Measurements from ENCODE around the gene PITRM1.

Gene PITRM1

DNA sequence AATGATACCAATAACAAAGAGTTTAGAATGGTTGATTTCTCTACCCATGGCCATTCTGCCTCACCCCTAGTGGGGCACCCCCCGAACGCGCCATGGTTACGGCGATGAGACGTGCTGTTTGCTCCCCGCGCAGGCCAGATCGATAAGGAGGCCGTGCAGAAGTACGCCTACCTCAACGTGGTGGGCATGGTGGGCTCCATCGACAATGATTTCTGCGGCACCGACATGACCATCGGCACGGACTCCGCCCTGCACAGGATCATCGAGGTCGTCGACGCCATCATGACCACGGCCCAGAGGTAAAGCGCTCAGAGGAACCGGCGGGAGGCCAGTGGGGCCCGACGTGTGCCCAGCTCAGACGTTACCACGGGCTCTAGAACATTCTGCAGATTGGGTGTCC is 68.9 kb downstream of the PITRM1 start:
- Histone ChIP-seq H3K4me3 (ENCODE audit: low read depth, low read length) (no peak overlapping the region), H3K27ac (no peak overlapping the region), H3K36me3 (replicated peaks) (peaks cover 68% of the 10 kb centered on the region), H3K27me3 (replicated peaks) (no peaks in the 10 kb centered on the region)
- TF ChIP-seq, protein P1, sequence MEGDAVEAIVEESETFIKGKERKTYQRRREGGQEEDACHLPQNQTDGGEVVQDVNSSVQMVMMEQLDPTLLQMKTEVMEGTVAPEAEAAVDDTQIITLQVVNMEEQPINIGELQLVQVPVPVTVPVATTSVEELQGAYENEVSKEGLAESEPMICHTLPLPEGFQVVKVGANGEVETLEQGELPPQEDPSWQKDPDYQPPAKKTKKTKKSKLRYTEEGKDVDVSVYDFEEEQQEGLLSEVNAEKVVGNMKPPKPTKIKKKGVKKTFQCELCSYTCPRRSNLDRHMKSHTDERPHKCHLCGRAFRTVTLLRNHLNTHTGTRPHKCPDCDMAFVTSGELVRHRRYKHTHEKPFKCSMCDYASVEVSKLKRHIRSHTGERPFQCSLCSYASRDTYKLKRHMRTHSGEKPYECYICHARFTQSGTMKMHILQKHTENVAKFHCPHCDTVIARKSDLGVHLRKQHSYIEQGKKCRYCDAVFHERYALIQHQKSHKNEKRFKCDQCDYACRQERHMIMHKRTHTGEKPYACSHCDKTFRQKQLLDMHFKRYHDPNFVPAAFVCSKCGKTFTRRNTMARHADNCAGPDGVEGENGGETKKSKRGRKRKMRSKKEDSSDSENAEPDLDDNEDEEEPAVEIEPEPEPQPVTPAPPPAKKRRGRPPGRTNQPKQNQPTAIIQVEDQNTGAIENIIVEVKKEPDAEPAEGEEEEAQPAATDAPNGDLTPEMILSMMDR (IDR thresholded peaks at IDR 0.05; ENCODE audit: low read depth, low read length, missing control alignments) = no peak
- in situ Hi-C loops (cut with HindIII; ENCODE audit: low pct_ligation_motif_present, low sequenced_read_pairs) = no loop called here
- no peak for DNase-seq

DNA sequence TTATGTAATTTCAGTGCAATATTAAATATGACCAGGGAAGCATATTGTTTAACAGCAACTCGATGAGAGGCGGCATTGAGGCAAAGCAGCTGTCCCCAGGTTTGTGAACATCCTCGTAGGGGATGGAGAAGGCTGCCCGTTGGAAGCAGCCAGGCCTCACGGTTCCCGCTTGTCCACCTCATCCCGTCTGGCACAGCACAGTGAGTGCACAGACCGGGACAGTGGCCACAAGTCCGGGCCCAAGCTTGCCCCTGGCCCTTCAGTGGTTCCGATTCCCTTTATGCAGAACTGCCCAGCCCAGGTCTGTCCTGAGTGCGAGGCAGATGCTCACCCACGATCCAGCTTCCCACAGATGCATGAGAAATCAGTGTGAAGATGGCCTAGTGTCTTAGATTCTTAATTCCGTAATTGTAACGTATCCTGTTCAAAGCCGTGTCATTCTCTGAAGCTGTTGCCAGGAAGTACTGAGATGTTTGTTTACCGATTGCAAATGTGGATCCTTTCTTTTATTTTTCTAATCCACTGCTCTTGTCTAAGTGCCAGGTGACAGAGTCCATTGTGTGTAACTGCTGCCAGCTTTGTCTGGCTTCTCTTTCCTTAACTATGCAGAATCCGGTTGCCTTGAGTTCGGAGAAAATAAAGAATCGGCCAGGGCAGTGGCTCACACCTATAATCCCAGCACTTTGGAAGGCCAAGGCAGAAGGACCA is 69.7 kb downstream of the PITRM1 start:
- in situ Hi-C loops (cut with HindIII; ENCODE audit: low pct_ligation_motif_present, low sequenced_read_pairs) = no loop called here
- DNase-seq = no peak

DNA sequence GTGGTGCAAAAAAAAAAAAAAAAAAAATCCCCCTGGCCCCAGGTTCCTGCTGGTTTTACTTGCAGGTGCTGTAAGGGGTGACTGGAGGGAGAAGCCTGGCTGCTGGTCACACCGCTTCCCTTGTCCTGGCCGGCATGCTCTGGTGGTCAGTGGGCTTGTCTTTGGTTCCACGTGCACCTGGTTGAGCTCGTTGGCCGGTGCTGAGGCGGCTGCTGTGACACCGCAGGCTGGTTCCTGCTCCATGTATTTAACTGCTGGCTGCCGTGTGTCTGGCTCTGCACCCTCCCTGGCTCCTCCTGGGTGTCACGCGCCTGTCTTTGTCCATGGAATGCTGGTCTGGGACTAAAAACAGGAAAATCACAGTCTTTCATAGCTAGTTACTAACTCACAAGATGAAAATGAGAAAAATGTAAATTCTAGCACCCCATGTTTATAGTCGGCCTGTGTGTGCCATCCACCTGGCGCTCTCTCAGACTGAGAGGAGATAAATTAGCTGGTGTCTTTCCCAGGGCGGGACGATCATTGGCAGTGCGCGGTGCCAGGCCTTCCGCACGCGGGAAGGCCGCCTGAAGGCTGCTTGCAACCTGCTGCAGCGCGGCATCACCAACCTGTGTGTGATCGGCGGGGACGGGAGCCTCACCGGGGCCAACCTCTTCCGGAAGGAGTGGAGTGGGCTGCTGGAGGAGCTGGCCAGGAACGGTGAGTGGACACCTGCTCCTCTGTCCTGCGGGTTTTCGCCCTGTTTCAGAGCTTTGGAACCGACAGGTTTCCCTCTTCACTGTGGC is 71.5 kb downstream of the PITRM1 start:
- Histone ChIP-seq H3K27me3 (replicated peaks) (no peaks in the 10 kb centered on the region), H3K27ac (no peak overlapping the region), H3K36me3 (replicated peaks) (peaks cover 62% of the 10 kb centered on the region), H3K4me3 (ENCODE audit: low read depth, low read length) (no peak overlapping the region)
- TF ChIP-seq, protein P1 (IDR thresholded peaks at IDR 0.05; ENCODE audit: low read depth, low read length, missing control alignments) = no peak
- DNase-seq = no peak
- in situ Hi-C loops (cut with HindIII; ENCODE audit: low pct_ligation_motif_present, low sequenced_read_pairs) = no loop called here

More for the DNA sequence above, 69.7 kb downstream of the PITRM1 start:
- peaks cover 63% of the 10 kb centered on the region for H3K36me3 ChIP-seq (replicated peaks)
- H3K27ac ChIP-seq = peak overlapping the region; percentile 17
- H3K27me3 ChIP-seq (replicated peaks) = no peaks in the 10 kb centered on the region
- no peak overlapping the region for H3K4me3 ChIP-seq (ENCODE audit: low read depth, low read length)
- TF ChIP-seq, protein P1 (IDR thresholded peaks at IDR 0.05; ENCODE audit: low read depth, low read length, missing control alignments) = no peak

DNA sequence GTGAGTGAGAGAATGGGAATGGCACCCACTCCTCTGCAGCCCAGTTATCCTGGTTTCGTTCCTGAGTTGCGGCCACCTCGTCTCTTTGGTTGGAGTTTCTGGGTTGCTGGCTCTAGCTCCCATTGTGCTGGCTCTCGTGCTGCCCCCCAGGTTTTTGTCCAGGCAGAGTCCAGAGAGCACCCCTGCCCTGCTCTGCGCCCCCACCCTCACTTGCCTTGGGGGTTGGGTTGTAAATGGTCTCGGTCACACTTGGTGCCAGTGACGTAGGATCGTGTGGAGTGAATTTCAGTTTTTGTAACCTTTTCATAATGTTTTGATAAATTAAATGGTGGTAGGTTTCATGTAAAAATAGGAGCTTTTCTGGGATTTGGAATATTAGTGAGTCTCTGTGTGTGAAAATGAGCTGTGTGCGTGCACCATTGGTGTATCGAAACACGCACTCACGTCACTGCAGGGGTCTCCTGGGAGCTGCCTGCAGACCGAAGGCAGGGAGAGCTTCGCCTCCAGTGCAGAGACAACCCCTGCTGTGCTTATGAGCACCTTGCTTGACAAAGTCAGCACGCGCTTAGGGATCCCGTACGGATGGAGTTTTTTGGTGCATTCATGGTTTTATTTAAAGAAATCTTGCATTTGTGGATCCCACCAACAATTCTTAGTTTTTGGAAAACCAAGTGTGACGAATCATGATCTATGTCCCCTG is 72.3 kb downstream of the PITRM1 start:
- in situ Hi-C loops (cut with HindIII; ENCODE audit: low pct_ligation_motif_present, low sequenced_read_pairs) = no loop called here
- Histone ChIP-seq H3K27me3 (replicated peaks) (no peaks in the 10 kb centered on the region), H3K4me3 (ENCODE audit: low read depth, low read length) (no peak overlapping the region), H3K36me3 (replicated peaks) (peaks cover 55% of the 10 kb centered on the region), H3K27ac (no peak overlapping the region)
- TF ChIP-seq, protein P1 (IDR thresholded peaks at IDR 0.05; ENCODE audit: low read depth, low read length, missing control alignments) = no peak
- no peak for DNase-seq

DNA sequence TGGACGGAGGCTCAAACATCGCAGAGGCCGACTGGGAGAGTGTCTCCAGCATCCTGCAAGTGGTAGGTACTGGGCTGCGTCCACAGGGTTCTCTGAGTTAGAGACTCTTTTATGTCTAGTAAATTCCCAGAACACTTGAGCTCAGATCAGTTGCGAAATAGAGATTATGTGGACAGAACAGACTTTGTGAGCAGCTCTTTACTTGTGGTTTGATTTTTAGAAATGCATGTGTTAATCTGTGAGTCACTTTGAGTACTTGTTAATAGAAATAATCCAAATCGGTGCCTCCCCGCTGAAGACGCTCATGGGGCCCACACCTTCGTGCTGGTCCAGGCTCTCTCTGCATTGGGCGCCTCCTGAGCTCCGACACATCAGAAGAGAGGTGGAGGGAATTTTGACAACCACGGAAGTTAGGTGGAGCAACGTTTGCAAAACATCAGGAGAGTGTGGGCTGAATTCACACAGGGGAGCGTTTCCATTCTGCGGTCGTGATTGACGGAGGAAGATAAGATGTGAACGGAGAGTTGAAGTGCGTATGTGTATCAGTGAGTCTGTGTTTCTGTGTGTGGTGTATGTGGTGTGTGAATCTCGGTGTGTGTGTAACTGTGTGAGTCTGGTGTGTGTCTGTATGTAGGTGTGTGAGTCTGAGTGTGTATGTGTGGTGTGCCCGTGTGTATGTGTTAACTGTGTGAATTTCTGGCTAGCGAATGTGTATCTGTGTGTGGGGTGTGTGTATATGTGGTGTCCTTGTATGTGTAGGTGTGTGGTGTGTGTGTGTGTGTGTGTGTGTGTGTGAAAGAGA is 73.1 kb downstream of the PITRM1 start:
- no peaks in the 10 kb centered on the region for H3K27me3 ChIP-seq (replicated peaks)
- H3K4me3 ChIP-seq (ENCODE audit: low read depth, low read length) = no peak overlapping the region
- H3K36me3 ChIP-seq (replicated peaks) = peaks cover 48% of the 10 kb centered on the region
- TF ChIP-seq, protein P1 (IDR thresholded peaks at IDR 0.05; ENCODE audit: low read depth, low read length, missing control alignments) = no peak
- in situ Hi-C loops (cut with HindIII; ENCODE audit: low pct_ligation_motif_present, low sequenced_read_pairs) = no loop called here
- peak overlapping the region; percentile 65 for H3K27ac ChIP-seq
- peak; percentile 43 for DNase-seq
